Measurements from ENCODE around the gene CYB561A3.

CYB561A3 gene

DNA sequence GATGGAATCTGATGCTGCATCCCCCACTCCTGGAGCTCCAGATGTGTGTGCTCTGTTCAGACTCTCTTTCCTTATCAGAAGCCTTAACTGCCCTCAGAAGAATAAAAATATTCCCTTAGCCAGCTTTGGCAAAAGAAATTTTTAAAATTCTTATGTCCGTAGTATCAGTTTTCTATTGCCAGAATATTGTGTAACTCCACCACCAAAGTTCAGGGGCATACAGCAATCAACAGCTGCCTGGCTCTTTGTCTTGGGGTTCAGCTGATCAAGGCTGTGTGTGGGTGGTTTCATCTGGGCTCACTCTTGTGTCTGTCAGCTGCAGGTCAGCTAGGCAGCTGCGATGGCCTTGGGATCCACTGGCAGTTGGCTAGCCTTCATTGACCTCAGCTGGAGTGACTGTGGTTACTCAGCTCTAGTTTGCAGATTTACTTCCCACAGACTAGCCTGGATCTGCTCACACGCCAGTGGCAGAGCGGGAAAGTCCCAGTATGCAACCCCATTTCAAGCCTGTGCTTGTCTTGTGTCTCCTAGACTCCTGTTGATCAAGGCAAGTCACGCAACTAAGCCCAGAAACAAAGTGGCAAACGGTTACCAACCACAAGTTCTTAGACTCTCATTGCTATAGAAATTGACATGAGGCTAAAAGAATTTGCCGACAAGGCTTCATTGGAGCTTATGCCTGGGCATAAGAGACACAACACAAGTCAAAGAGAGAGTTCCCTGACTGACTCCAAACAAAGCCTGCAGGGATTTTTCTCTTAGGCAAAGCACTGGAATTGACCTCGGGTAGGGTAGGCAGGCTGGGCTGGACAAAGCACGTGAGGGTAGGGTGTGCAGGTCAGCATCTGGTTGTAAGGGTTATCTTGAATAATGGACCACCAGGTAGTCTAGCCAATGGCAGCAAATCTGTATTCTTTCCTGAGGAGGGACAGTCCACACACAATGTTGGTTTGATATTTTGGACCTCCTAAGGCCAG, 8.0 kb upstream of the CYB561A3 start:
- no peak for DNase-seq (ENCODE audit: low read depth)

- no peak for DNase-seq (ENCODE audit: low read depth)
These were observed 7.0 kb upstream of the CYB561A3 start for GRCh38 chr11:61368646-61369045.

- DNase-seq (ENCODE audit: low read depth), result no peak
These were observed 5.7 kb upstream of the CYB561A3 start for GRCh38 chr11:61367406-61367805.

DNA sequence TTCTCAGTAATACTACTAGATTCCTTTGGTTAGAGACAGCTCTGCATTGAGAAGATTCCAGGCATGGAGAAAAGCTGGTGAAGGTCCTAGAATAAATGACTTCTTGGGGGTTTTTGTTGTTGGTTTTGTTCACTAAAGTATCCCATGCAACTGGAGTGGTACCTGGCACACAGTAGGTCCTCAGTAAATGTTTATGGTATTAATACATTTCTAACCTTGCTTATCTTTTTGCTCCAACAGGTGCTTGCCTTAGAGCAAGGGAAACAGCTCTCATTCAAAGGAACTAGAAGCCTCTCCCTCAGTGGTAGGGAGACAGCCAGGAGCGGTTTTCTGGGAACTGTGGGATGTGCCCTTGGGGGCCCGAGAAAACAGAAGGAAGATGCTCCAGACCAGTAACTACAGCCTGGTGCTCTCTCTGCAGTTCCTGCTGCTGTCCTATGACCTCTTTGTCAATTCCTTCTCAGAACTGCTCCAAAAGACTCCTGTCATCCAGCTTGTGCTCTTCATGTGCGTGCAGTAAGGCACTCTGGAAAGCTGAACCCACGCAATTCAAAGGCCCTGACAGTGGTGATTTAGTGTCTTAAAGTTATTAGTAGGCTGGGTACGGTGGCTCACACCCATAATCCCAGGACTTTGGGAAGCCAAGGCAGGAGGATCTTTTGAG, 2.5 kb upstream of the CYB561A3 start:
- DNase-seq (ENCODE audit: low read depth), result no peak

DNA sequence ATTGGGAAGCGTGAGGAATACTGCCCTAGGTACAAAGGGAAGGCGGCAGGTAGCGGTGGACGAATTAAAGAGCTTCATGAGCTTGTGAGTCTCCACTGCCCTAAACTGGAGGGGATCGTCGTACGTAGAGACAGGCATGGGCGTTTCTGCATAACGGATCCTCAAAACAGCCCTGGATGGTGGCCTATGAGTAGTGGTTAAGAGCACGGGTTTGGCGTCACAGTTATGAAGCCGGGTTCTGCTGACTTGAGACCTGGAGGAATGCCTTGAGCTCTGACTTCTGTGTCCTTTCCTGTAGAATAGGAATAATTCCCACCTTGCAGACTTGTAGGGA, 827 bp upstream of the CYB561A3 start:
- no peak for DNase-seq (ENCODE audit: low read depth)

GRCh38 chr11:61361237-61361740, 393 bp downstream of the CYB561A3 start:
- DNase-seq (ENCODE audit: low read depth), result no peak

DNA sequence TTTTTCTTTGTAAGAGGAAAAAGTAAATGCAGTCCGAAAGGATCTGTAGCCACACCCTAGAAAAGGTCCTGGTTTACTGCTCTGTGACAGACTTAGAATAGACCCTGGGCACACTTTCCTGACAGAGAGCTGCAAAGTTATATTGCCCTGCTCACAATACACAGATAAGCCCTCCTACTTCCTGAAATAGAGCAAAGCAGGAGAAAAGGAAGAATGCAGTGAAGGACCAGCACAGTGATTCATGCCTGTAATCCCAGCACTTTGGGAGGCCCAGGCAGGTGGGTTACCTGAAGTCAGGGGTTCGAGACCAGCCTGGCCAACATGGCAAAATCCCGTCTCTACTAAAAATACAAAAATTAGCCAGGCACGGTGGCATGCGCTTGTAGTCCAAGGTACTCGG, 2.2 kb downstream of the CYB561A3 start:
- DNase-seq (ENCODE audit: low read depth), result no peak

DNA sequence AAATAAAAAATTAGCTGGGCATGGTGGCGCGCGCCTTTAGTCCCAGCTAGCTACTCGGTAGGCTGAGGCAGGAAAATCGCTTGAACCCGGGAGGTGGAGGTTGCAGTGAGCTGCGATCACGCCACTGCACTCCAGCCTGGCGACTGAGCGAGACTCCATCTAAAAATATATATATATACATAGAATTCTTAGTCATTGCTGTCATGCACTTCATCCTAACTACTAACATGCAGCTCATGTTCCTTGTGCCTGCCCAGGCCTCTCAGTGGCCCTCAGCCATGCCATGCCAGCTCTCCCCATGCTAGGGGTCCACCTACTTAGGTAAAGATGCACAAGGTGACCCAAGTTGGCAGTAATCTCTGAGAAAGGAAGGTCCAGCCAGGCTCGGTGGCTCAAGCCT, 3.1 kb downstream of the CYB561A3 start:
- no peak for DNase-seq (ENCODE audit: low read depth)

DNA sequence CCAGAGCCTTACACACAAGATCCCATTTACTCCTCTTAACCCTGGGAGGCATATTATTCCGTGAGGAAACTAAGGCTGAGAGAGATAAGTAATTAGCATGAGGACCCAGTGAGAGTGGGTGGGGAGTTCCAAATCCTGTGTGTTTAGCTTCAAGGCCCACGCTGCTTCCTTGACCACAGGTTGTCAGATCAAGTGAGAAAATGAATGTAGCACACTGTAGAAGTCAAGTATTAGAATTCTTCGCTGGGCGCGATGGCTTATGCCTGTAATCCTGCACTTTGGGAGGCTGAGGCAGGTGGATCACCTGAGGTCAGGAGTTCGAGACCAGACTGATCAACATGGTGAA, 3.8 kb downstream of the CYB561A3 start:
- no peak for DNase-seq (ENCODE audit: low read depth)

GRCh38 chr11:61357233-61357893, 4.3 kb downstream of the CYB561A3 start:
- no peak for DNase-seq (ENCODE audit: low read depth)

- no peak for DNase-seq (ENCODE audit: low read depth)
These were observed 5.0 kb downstream of the CYB561A3 start for GRCh38 chr11:61356706-61357105.

- no peak for DNase-seq (ENCODE audit: low read depth)
These were observed 7.5 kb downstream of the CYB561A3 start for GRCh38 chr11:61354208-61354607.

- no peak for DNase-seq (ENCODE audit: low read depth)
These were observed 8.3 kb downstream of the CYB561A3 start for GRCh38 chr11:61353131-61354067.

GRCh38 chr11:61352038-61352437, 9.6 kb downstream of the CYB561A3 start:
- no peak for DNase-seq (ENCODE audit: low read depth)

GRCh38 chr11:61350803-61351202, 10.9 kb downstream of the CYB561A3 start:
- DNase-seq (ENCODE audit: low read depth), result no peak

- no peak for DNase-seq (ENCODE audit: low read depth)
These were observed 11.3 kb downstream of the CYB561A3 start for GRCh38 chr11:61350336-61350735.

DNA sequence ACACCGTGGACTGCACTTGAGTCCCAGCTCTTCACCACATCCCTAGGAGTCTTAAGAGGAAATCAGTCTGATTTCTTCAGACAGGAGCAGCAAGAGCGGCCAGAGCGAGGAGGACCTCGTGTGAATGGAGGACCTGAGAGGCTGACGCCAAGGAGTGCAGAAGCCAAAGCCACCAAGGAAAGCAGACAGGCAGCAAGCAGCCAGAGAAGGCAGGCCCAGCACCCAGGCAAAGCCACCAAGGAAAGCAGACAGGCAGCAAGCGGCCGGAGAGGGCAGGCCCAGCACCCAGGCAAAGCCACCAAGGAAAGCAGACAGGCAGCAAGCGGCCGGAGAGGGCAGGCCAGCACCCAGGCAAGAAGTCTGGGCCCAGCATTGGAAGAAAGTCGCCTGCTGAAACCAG, 11.8 kb downstream of the CYB561A3 start:
- no peak for DNase-seq (ENCODE audit: low read depth)

GRCh38 chr11:61349189-61349751, 12.4 kb downstream of the CYB561A3 start:
- DNase-seq (ENCODE audit: low read depth), result no peak

GRCh38 chr11:61347916-61348461, 13.7 kb downstream of the CYB561A3 start:
- no peak for DNase-seq (ENCODE audit: low read depth)

DNA sequence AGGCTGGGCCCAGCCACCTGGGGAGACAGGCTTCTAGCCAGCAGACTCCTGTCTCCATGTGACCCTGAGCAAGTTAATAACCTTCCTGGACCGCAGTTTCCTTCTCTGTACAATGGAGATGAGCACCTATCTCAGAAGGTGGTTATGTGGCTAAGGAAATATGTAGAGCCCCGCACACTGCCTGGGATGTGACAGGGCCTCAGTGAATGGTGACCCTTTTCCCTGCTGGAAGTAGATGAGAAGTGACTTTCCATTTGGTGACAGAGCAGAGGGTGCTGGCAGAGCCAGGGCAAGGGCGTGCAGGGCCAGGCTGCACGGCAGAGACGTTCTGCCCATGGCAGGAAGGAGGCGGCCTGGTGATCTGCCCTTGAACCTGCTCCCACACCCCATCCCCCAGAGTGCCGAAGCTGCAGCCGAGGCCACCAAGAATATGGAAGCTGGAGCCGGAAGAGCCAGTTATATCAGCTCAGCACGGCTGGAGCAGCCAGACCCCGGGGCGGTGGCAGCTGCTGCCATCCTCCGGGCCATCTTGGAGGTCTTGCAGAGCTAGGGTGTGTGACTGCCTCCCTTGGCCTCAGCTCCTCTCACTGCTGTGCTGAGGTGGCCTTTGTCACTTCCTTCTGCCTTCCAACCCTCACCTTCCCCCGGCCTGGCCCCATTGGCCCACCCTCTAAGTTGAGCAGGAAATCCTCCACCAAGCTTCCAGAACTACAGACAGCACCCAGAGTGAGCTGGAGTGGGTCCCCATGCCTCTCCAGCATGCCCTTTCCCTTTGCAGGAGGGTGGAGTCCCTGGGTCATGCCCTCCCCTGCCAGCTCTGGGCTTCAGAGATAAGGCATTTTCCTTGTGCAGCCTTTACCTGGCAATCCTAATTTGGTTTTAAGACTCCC, 15.5 kb downstream of the CYB561A3 start:
- DNase-seq (ENCODE audit: low read depth), result no peak
